Measurements from ENCODE around the gene GLB1L. TPM values are rescaled to one million over a fixed set of nuclear protein-coding genes. Genes with fewer than 3 reads are reported as not detected.
"Not testable (repeated sequence)": the region's sequence is repeated elsewhere in the genome, so short reads cannot be mapped to it uniquely, and the experiment has no call there.

The GLB1L gene
- total RNA-seq, 6 donors from 2014 or later: 4.1 to 19.5 (median 11.9) TPM

DNA sequence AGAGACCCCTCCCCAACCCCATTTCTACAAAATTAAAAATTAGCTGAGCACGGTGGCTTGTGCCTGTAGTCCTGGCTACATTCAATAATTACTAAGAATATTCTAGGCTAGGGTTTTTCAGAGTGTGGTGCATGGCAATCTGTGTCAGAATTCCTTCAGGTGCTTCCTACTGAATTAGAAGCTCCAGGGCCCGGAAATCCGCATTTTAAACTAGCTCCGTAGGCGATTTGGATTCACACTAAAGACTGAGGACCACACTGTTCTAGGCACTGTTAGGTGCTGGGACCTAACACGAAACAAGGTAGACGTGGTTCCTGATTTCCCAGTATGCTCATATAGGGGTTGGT lies 39.3 kb downstream of the GLB1L start:
- 11 to 21% methylated on average over 7 of the region's 7 CpGs for WGBS, 2 donors
- no peaks in the 10 kb centered on the region for H3K9me3 ChIP-seq

DNA sequence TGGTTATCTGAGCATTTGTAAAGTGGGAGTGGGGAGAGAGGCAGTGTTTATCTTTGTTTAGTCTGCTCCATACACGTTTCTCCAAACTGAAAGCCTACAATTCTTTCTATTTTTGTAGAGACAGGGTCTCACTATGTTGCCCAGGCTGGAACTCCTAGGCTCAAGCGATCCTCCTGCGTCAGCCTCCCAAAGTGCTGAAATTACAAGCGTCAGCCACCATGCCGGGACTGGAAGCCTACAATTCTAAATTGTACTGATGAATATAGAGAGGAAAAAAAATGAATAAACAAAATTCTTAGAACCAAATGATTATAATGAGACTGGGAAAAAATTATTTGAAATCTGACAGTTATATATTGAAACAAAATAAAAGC lies 40.1 kb downstream of the GLB1L start:
- 84 to 87% methylated on average over 5 of the region's 5 CpGs for WGBS, 2 donors
- no peak for DNase-seq
- no peak for ATAC-seq (ENCODE audit: low FRiP score in 2 of 2)
- Histone ChIP-seq H3K36me3 (peaks cover 0 to 23% (median 14%) of the 10 kb centered on the region in 4 donors), H3K9me3 (no peaks in the 10 kb centered on the region), H3K4me1 (peaks cover 17 to 23% (median 20%) of the 10 kb centered on the region in 4 donors), H3K27me3 (no peaks in the 10 kb centered on the region), H3K4me3 (no peak overlapping the region), H3K27ac (no peak overlapping the region)
- TF ChIP-seq EP300 (IDR thresholded peaks at IDR 0.05): no peak
- TF ChIP-seq CTCF (IDR thresholded peaks at IDR 0.05): no peak
- TF ChIP-seq POLR2AphosphoS5 (IDR thresholded peaks at IDR 0.05): no peak
- no peak for TF ChIP-seq POLR2A (IDR thresholded peaks at IDR 0.05)

More for the DNA sequence above, 39.3 kb downstream of the GLB1L start:
- no peak for TF ChIP-seq POLR2A (IDR thresholded peaks at IDR 0.05)
- no peak for TF ChIP-seq POLR2AphosphoS5 (IDR thresholded peaks at IDR 0.05)
- TF ChIP-seq CTCF (IDR thresholded peaks at IDR 0.05): no peak
- TF ChIP-seq EP300 (IDR thresholded peaks at IDR 0.05): no peak
- DNase-seq (no peak), ATAC-seq (ENCODE audit: low FRiP score in 2 of 2) (no peak)
- no peaks in the 10 kb centered on the region for H3K27me3 ChIP-seq
- H3K4me3 ChIP-seq: peak overlapping the region in 3 of 4 donors; percentile 73 to 95 (median 80)
- H3K36me3 ChIP-seq: peaks cover 0 to 30% (median 18%) of the 10 kb centered on the region in 4 donors
- H3K27ac ChIP-seq: peak overlapping the region; percentile 91 to 98 (median 96)
- peaks cover 17 to 23% (median 20%) of the 10 kb centered on the region in 4 donors for H3K4me1 ChIP-seq

DNA sequence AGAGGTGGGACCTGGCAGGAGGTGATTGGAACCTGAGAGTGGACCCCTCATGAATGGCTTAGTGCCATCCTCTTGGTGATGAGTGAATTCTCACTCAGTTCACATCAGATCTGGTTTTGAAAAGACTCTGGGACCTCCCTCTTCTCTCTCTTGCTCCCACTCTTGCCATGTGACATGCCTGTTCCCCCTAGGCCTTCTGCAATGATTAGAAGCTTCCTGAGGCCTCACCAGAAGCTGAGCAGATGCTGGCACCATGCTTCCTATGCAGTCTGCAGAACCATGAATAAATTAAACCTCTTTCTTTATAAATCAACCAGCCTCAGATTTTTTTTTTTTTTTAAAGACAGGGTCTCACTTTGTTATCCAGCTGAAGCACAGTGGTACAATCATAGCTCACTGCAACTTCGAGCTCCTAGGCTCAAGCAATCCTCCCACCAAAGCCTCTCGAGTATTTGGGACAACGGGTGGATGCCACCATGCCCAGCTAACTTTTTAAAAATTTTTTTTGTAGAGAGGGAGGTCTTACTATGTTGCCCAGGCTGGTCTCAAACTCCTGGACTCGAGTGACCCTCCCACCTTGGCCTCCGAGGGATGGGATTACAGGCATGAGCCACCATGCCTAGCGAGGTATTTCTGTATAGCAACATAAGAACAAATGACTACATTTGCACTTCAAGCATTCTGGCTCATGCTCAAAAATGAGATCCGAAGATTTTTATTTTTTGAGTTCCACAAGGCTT lies 40.6 kb downstream of the GLB1L start:
- WGBS, 2 donors: 93 to 94% methylated on average over 7 of the region's 7 CpGs
- H3K27me3 ChIP-seq: no peaks in the 10 kb centered on the region
- no peak for TF ChIP-seq POLR2A (IDR thresholded peaks at IDR 0.05)
- no peak for TF ChIP-seq POLR2AphosphoS5 (IDR thresholded peaks at IDR 0.05)
- TF ChIP-seq EP300 (IDR thresholded peaks at IDR 0.05): no peak
- TF ChIP-seq CTCF (IDR thresholded peaks at IDR 0.05): no peak
- peaks cover 17 to 23% (median 20%) of the 10 kb centered on the region in 4 donors for H3K4me1 ChIP-seq
- no peak for ATAC-seq (ENCODE audit: low FRiP score in 2 of 2)
- no peaks in the 10 kb centered on the region for H3K9me3 ChIP-seq
- no peak overlapping the region for H3K4me3 ChIP-seq
- H3K27ac ChIP-seq: no peak overlapping the region
- no peak for DNase-seq
- H3K36me3 ChIP-seq: peaks cover 0 to 17% (median 13%) of the 10 kb centered on the region in 4 donors

DNA sequence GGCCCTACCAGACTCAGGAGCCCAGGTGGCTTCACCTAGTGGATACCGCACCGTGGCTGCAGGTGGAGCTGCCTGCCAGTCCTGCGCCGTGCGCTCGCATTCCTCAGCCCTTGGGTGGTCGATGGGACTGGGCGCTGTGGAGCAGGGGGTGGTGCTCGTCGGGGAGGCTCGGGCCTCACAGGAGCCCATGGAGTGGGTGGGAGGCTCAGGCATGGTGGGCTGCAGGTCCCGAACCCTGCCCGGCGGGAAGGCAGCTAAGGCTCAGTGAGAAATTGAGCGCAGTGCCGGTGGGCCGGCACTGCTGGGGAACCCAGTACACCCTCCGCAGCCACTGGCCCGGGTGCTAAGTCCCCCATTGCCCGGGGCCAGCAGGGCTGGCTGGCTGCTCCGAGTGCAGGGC lies 43.9 kb downstream of the GLB1L start:
- 87 to 88% methylated on average over 4 to 17 of the region's 21 CpGs for WGBS, 2 donors
- H3K27me3 ChIP-seq; ATAC-seq (ENCODE audit: low FRiP score in 2 of 2); H3K27ac ChIP-seq; H3K4me3 ChIP-seq; H3K9me3 ChIP-seq; H3K36me3 ChIP-seq; H3K4me1 ChIP-seq: not testable (repeated sequence)
- peak in 1 of 2 donors; percentile 63 for DNase-seq

DNA sequence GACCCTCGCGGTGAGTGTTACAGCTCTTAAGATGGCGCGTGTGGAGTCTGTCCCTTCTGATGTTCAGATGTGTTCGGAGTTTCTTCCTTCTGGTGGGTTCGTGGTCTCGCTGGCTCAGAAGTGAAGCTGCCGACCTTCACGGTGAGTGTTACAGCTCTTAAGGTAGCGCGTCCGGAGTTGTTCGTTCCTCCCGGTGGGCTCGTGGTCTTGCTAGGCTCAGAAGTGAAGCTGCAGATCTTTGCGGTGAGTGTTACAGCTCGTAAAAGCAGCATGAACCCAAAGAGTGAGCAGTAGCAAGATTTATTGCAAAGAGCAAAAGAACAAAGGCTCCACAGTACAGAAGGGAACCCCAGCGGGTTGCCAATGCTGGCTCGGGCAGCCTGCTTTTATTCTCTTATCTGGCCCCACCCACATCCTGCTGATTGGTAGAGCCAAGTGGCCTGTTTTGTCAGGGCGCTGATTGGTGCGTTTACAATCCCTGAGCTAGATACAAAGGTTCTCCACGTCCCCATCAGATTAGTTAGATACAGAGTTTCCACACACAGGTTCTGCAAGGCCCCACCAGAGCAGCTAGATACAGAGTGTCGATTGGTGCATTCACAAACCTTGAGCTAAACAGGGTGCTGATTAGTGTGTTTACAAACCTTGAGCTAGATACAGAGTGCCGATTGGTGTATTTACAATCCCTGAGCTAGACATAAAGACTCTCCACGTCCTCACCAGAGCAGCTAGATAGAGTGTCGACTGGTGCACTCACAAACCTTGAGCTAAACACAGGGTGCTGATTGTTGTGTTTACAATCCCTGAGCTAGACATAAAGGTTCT lies 44.5 kb downstream of the GLB1L start:
- H3K9me3 ChIP-seq; H3K4me3 ChIP-seq; H3K36me3 ChIP-seq; DNase-seq; ATAC-seq (ENCODE audit: low FRiP score in 2 of 2); H3K27me3 ChIP-seq; H3K27ac ChIP-seq; H3K4me1 ChIP-seq: not testable (repeated sequence)
- 87 to 91% methylated on average over 22 to 26 of the region's 26 CpGs for WGBS, 2 donors
